ENCODE measurements around the gene GIGYF1. TPM values are rescaled to one million over a fixed set of nuclear protein-coding genes. Genes with fewer than 3 reads are reported as not detected.

Gene GIGYF1
- total and polyA plus RNA-seq, 2 of the 13 experiments (the other 11 are each of a cell fraction or from before 2014, with no cell fraction given) = 7.6 to 16.1 TPM

- TF ChIP-seq RORA (CRISPR knock-in tag; IDR thresholded peaks at IDR 0.05) (no peak), MTF1 (CRISPR knock-in tag; IDR thresholded peaks at IDR 0.05) (no peak), ZFP1 (CRISPR knock-in tag; IDR thresholded peaks at IDR 0.05) (no peak), ZNF564 (CRISPR knock-in tag; IDR thresholded peaks at IDR 0.05) (no peak), GABPB1 (CRISPR knock-in tag; IDR thresholded peaks at IDR 0.05) (no peak), THAP9 (CRISPR knock-in tag; IDR thresholded peaks at IDR 0.05; ENCODE audit: borderline replicate concordance) (0 out of 2 replicates have a peak, but pooled peaks have one; percentile 18), SP1 (IDR thresholded peaks at IDR 0.05) (no peak), SP1 (CRISPR knock-in tag; IDR thresholded peaks at IDR 0.05) (no peak), ZNF468 (CRISPR knock-in tag; IDR thresholded peaks at IDR 0.05) (no peak), IRF9 (CRISPR knock-in tag; IDR thresholded peaks at IDR 0.05; ENCODE audit: borderline replicate concordance) (peak; percentile 49; the same call in 1 of the 2 replicates), HMG20B (CRISPR knock-in tag; conservative IDR thresholded peaks at IDR 0.05) (no peak), ZFY (CRISPR knock-in tag; IDR thresholded peaks at IDR 0.05) (peak; percentile 20; the same call in 1 of the 2 replicates), POGK (CRISPR knock-in tag; conservative IDR thresholded peaks at IDR 0.05) (no peak)
- TF ChIP-seq, protein P1, sequence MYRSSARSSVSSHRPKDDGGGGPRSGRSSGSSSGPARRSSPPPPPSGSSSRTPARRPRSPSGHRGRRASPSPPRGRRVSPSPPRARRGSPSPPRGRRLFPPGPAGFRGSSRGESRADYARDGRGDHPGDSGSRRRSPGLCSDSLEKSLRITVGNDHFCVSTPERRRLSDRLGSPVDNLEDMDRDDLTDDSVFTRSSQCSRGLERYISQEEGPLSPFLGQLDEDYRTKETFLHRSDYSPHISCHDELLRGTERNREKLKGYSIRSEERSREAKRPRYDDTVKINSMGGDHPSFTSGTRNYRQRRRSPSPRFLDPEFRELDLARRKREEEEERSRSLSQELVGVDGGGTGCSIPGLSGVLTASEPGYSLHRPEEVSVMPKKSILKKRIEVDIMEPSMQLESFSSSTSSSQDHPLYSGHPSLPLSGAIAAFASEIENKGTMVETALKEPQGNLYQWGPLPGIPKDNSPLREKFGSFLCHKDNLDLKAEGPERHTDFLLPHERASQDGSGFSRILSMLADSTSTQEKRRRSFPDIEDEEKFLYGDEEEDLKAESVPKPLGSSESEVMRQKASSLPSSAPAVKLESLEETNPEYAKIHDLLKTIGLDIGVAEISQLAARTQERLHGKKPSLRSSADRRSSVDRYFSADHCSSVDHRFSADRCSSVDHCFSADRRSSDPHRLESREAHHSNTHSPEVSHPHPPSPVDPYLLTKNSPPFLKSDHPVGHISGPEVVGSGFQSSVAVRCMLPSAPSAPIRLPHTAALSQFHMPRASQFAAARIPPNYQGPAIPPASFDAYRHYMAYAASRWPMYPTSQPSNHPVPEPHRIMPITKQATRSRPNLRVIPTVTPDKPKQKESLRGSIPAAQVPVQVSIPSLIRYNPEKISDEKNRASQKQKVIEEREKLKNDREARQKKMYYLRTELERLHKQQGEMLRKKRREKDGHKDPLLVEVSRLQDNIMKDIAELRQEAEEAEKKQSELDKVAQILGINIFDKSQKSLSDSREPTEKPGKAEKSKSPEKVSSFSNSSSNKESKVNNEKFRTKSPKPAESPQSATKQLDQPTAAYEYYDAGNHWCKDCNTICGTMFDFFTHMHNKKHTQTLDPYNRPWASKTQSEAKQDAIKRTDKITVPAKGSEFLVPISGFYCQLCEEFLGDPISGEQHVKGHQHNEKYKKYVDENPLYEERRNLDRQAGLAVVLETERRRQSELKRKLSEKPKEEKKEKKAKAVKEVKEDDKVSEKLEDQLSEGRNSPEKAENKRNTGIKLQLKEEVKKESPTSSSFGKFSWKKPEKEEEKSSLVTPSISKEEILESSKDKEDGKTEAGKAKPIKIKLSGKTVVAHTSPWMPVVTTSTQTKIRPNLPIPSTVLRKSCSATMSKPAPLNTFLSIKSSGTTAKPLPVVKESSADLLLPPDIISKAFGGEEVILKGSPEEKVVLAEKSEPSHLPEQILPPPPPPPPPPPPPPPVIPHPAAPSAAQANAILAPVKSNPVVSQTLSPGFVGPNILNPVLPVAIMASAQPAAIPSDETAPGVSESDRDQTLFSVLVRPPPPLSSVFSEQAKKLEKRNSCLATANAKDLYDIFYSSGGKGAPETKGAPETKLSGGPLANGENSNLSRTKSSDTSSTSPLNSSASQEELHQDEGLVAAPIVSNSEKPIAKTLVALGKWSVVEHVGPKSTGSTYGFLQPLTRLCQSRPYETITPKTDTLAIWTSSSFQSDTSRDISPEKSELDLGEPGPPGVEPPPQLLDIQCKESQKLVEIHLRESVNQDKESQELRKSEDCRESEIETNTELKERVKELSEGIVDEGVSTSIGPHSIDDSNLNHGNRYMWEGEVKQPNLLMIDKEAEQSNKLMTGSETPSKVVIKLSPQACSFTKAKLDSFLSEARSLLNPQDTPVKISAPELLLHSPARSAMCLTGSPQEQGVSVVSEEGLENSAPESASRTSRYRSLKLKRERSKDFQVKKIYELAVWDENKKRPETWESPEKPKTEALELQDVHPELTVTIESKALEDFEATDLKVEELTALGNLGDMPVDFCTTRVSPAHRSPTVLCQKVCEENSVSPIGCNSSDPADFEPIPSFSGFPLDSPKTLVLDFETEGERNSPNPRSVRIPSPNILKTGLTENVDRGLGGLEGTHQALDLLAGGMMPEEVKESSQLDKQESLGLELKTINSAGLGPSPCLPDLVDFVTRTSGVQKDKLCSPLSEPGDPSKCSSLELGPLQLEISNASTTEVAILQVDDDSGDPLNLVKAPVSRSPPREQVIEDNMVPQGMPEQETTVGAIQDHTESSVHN (CRISPR knock-in tag; IDR thresholded peaks at IDR 0.05) = no peak
Measured at GRCh38 chr7:100691676-100692577, 2.1 kb downstream of the GIGYF1 start (continued).

Data from HepG2 (cell line).